ENCODE measurements around the gene DHX58.
"Not testable (repeated sequence)": the region's sequence is repeated elsewhere in the genome, so short reads cannot be mapped to it uniquely, and the experiment has no call there.

Gene DHX58

GRCh38 chr17:42112552-42113176, at the start of gene DHX58:
Gene DHX58, minus strand, starts transcription at chr17:42112714. Its CDS starts 822 bp downstream, at chr17:42111892.
- DNase-seq (ENCODE audit: low spot score): peak; percentile 80

GRCh38 chr17:42160531-42160910, 48.0 kb upstream of the DHX58 start:
- no peak for DNase-seq (ENCODE audit: low spot score)

GRCh38 chr17:42159796-42160530, 47.4 kb upstream of the DHX58 start:
- DNase-seq (ENCODE audit: low spot score): no peak

DNA sequence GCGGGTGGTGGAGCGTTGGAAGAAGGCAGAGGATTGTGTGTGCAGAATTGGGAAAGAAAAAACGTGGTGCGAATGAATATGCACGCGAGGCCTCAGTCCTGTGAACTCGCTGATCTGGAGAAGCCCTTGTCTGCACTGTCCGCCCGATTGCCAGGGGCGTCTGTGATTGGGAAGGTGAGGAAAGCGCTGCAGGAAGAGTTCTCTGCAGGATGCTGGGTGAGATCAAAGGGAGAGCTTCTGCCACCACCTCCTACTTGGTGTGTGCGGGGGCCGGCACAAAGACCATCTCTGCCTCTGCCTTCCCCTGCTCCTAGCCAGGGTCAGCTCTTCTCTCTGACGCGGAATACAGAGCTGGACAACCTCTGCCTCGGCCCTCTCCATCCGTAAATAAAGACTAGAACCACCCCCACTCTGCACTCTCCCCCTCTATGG, 43.1 kb upstream of the DHX58 start:
- no peak for DNase-seq (ENCODE audit: low spot score)

DNA sequence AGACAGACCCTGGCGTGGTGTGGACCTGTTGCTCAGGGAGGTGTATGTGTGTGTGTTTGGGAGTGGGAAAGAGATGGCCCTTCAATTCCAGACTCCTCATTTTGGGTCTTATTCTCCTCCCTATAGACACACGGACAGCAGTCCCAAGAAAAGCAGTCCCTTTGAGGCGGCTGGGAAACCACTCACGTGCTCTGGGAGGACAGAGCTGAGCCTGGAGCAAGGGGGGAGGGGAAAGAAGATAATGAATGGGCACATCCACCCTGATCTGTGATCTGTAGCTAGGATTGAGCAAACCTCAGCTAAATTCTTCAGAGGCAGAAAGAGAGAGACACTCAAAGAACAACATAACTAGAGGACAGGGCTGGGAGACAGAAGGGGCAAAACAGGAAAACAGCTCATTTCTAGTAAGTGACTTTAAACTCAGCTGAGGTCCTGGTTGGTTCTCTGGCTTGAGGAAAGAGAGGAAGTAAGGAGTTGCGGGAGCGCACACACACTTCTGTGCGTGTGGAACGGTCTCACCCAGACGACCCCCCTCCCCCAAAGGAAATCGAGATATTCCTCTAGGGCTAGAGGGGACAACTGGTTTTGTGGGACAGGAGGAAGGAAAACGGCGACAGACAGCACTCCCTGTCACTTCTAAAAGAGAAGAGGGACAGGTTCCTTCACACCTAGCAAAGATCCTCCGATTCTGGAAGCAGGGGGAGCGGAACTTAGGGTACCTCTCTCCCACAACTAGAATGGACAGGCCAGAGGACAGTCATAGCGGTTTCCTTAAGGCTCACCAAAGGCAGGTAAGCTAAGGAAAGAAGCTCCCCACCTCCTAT, 41.6 kb upstream of the DHX58 start:
- DNase-seq (ENCODE audit: low spot score): no peak

GRCh38 chr17:42146911-42147607, 34.5 kb upstream of the DHX58 start:
- DNase-seq (ENCODE audit: low spot score): no peak

DNA sequence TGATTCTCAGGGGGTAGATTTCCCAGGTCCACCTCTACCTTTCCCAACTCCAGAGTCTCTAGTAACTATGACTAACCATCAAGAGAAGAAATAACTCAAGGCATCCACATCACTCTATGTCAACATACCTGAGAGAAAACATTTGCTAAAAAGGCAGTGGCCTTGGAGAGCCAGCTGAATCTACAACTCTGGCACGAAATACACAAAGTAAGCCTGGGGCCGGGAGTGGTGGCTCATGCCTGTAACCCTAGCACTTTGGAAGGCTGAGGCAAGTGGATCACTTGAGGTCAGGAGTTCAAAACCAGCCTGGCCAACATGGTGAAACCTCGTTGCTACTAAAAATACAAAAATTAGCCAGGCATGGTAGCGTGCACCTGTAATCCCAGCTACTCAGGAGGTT, 30.6 kb upstream of the DHX58 start:
- DNase-seq (ENCODE audit: low spot score): not testable (repeated sequence)

GRCh38 chr17:42142371-42142896, 29.9 kb upstream of the DHX58 start:
- peak; percentile 87 for DNase-seq (ENCODE audit: low spot score)

DNA sequence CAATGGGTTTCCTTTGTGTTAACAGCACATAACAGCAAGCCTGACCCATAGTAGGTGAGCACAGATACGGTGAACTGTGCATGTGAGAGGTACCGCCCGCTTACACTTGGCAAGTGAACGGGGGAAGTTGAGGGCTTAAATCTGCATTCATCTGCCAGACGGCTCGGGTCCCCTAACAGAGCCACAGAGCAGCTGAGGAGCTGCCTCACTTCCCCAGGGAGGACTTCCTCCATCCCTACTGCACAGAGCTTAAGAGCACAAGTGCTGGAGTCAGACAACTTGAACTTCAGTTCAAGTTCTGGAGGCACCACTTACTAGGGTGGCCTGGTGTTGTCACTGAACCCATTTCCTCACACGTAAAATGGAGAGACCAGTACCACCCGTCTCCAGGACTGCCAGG, 28.9 kb upstream of the DHX58 start:
- no peak for DNase-seq (ENCODE audit: low spot score)

DNA sequence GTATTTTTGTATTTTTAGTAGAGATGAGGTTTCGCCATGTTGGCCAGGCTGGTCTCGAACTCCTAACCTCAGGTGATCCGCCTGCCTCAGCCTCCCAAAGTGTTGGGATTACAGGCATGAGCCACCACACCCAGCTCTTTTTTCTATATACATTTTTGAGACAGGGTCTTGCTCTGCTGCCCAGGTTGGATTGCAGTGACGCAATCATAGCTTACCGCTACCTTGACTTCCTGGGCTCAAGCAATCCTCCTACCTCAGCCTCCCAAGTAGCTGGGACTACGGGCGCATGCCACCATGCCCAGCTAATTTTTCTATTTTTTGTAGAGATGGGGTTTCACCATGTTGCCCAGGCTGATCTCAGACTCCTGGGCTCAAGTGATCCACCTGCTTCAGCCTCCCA, 28.2 kb upstream of the DHX58 start:
- DNase-seq (ENCODE audit: low spot score): not testable (repeated sequence)

GRCh38 chr17:42138749-42139492, 26.4 kb upstream of the DHX58 start:
- no peak for DNase-seq (ENCODE audit: low spot score)

GRCh38 chr17:42136654-42137051, 24.1 kb upstream of the DHX58 start:
- no peak for DNase-seq (ENCODE audit: low spot score)

GRCh38 chr17:42135664-42136653, 23.4 kb upstream of the DHX58 start:
- DNase-seq (ENCODE audit: low spot score): no peak

- DNase-seq (ENCODE audit: low spot score): no peak
These were observed 22.6 kb upstream of the DHX58 start for GRCh38 chr17:42135151-42135550.

DNA sequence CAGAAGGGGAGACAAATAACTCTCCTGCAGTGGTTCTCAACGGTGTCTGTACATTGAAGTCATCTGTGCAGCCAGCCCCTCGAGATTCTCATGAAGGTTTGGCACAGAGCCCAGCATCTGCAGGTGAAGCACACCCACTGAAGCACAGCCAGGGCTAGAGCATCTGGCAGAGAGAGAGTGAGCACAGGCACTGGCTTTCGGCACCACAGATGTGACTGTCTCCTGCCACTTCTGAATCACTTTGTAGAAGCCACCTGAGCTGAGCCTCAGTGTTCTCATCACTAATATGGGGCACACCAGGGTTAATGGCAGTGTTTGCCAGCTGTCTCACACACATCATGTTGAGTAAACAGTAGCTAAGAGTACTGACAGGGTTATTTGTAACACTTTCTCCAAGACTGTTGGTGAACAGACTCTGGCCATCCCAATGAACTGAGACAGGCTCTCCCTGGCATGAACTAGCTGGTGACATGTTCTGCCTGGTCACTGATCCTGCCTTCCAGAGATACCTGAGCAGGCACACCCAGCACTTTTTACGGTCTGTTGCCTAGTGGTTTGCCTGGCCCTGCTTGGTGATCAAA, 21.0 kb upstream of the DHX58 start:
- DNase-seq (ENCODE audit: low spot score): no peak

GRCh38 chr17:42132941-42133340, 20.4 kb upstream of the DHX58 start:
- DNase-seq (ENCODE audit: low spot score): peak; percentile 84

- DNase-seq (ENCODE audit: low spot score): no peak
These were observed 19.5 kb upstream of the DHX58 start for GRCh38 chr17:42131981-42132432.

GRCh38 chr17:42131232-42131631, 18.7 kb upstream of the DHX58 start:
- DNase-seq (ENCODE audit: low spot score): no peak

GRCh38 chr17:42130310-42130936, 17.9 kb upstream of the DHX58 start:
- DNase-seq (ENCODE audit: low spot score): no peak

All from putamen (tissue), 1 donor.